HG03442 (cell line): ENCODE data around the gene ALG6.

ENCODE experiments used
- ATAC-seq: cut with Tn5 transposase; IDR thresholded peaks from one replicate; pipeline ENCODE4 v1.9.1; 2021; ENCODE audit warnings: mild to moderate bottlenecking, moderate library complexity; ENCODE audit not compliant: unreplicated experiment

Gene ALG6

DNA sequence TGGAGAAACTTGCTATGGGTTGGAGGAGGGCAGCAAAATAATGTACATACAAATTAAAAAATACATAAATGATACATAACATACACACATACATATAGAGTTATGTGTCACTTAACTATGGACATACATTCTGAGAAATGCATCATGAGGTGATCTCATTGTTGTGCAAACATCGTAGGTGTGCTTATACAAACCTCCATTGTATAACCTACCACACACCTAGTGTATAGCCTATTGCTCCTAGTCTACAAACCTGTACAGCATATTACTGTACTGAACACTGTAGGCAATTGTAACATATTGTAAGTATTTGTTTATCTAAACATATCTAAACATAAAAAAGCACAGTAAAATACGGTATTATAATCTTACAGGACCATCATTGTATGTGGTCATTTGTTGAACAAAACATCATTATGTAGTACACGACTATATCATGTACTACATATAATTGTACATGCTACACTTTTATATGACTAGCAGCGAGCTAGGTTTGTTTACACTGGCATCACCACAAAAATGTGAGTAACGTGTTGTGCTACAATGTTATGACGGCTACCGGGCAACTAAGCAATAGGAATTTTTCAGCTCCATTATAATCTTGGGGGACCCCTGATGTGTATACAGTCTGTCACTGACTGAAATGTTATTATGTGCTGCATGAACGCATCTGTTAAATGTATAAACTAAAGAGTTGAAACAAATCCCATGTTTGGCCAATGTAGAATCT is 120.1 kb downstream of the ALG6 start:
- ATAC-seq: no peak
